ENCODE measurements around the gene CCDC93.

CCDC93 gene

GRCh38 chr2:118013724-118014491 is at the start of gene CCDC93:
TSS of gene CCDC93 (minus strand) at chr2:118014070. CDS start at chr2:118013995, 75 bp downstream.
- peak; percentile 75 for DNase-seq (ENCODE audit: low read depth)

GRCh38 chr2:118062669-118063068 is 48.8 kb upstream of the CCDC93 start:
- DNase-seq (ENCODE audit: low read depth) = no peak

- no peak for DNase-seq (ENCODE audit: low read depth)
Observed at GRCh38 chr2:118062048-118062447, 48.2 kb upstream of the CCDC93 start.

- no peak for DNase-seq (ENCODE audit: low read depth)
Observed at GRCh38 chr2:118061135-118061955, 47.5 kb upstream of the CCDC93 start.

- no peak for DNase-seq (ENCODE audit: low read depth)
Observed at GRCh38 chr2:118059919-118060478, 46.1 kb upstream of the CCDC93 start.

- no peak for DNase-seq (ENCODE audit: low read depth)
Observed at GRCh38 chr2:118058951-118059350, 45.1 kb upstream of the CCDC93 start.

GRCh38 chr2:118056801-118057200 is 42.9 kb upstream of the CCDC93 start:
- no peak for DNase-seq (ENCODE audit: low read depth)

- DNase-seq (ENCODE audit: low read depth) = no peak
Observed at GRCh38 chr2:118056165-118056534, 42.3 kb upstream of the CCDC93 start.

GRCh38 chr2:118055512-118056164 is 41.8 kb upstream of the CCDC93 start:
- DNase-seq (ENCODE audit: low read depth) = no peak

GRCh38 chr2:118054213-118055008 is 40.5 kb upstream of the CCDC93 start:
- no peak for DNase-seq (ENCODE audit: low read depth)

- DNase-seq (ENCODE audit: low read depth) = no peak
Observed at GRCh38 chr2:118053681-118054080, 39.8 kb upstream of the CCDC93 start.

- DNase-seq (ENCODE audit: low read depth) = no peak
Observed at GRCh38 chr2:118052474-118052873, 38.6 kb upstream of the CCDC93 start.

GRCh38 chr2:118051826-118052358 is 38.0 kb upstream of the CCDC93 start:
- no peak for DNase-seq (ENCODE audit: low read depth)

GRCh38 chr2:118050974-118051373 is 37.1 kb upstream of the CCDC93 start:
- no peak for DNase-seq (ENCODE audit: low read depth)

GRCh38 chr2:118050386-118050785 is 36.5 kb upstream of the CCDC93 start:
- DNase-seq (ENCODE audit: low read depth) = no peak

GRCh38 chr2:118049816-118050140 is 35.9 kb upstream of the CCDC93 start:
- no peak for DNase-seq (ENCODE audit: low read depth)

- DNase-seq (ENCODE audit: low read depth) = no peak
Observed at GRCh38 chr2:118049140-118049815, 35.4 kb upstream of the CCDC93 start.

- DNase-seq (ENCODE audit: low read depth) = no peak
Observed at GRCh38 chr2:118048401-118048800, 34.5 kb upstream of the CCDC93 start.

GRCh38 chr2:118047380-118047826 is 33.5 kb upstream of the CCDC93 start:
- no peak for DNase-seq (ENCODE audit: low read depth)

GRCh38 chr2:118046634-118047210 is 32.9 kb upstream of the CCDC93 start:
- no peak for DNase-seq (ENCODE audit: low read depth)

All from T-helper 22 cell (primary cell).